Activated gamma-delta T cell treated with anti-CD3 and anti-CD28 coated beads, Interleukin-2, amount 50 U/mL, for 16 hours (primary cell): ENCODE measurements around the gene CLK4.

Source experiments
- DNase-seq: peaks from one replicate; pipeline ENCODE4 v3.0.0-alpha.2; 2020; ENCODE audit warnings: low read depth

Gene CLK4

GRCh38 chr5:178553517-178553916, 73.3 kb downstream of the CLK4 start:
- no peak for DNase-seq
